Epithelial cell of esophagus (primary cell): ENCODE data around the gene CHRNA7.

ENCODE experiments used
- DNase-seq: peaks from one replicate; pipeline ENCODE4 v3.0.0; 2010; ENCODE audit warnings: low read depth
- H3K4me3 ChIP-seq: 2 replicates; pipeline ENCODE4 v1.5.1; 2011; ENCODE audit warnings: mild to moderate bottlenecking, low read length, control low read depth
- TF ChIP-seq, protein P1 (sequence below): IDR thresholded peaks from 2 replicates; pipeline ENCODE4 v1.5.1; 2011; ENCODE audit warnings: low read depth, mild to moderate bottlenecking, low read length, control low read depth, inconsistent platforms; ENCODE audit not compliant: insufficient read depth; ENCODE audit errors: missing control alignments

The CHRNA7 gene

DNA sequence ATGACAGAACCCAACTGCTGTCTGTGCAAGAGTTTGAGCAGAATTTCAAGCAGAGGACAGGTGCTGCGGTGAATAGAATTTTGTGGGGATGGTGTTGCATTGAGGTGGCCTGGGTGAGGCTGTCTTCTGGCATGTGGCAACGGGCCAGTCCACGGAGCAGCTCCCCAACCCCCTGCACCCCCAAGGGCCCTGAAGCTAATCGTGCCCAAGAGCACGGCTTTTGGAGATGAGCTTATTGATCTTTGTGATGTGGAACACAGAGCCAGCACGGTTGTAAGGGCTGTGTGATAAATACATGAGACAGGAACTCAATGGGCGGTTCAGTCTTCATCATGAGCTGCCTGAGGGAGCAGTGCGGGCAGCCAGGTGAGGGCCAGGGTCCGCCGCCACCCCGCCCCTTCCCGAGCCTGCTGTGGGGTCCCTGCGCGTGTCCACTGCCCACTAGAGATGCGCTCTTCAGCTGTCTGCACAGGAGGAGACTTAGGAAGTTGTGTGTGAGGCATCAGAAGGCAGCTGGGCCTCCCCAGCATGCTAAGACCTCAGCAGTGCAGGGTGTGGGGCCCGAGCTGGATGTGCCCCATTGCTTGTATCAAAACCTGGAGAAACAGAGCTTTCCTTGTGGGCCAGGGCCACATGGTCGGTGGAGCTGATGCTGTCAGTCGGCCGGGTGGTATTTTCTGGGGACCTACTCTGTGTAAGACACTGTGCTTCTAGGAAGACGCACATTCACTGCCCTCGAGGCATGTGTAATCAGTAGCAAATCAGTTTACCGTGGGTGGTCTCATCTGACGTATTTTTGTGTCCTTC, 90.5 kb downstream of the CHRNA7 start:
- H3K4me3 ChIP-seq = no peak overlapping the region
- TF ChIP-seq, protein P1, sequence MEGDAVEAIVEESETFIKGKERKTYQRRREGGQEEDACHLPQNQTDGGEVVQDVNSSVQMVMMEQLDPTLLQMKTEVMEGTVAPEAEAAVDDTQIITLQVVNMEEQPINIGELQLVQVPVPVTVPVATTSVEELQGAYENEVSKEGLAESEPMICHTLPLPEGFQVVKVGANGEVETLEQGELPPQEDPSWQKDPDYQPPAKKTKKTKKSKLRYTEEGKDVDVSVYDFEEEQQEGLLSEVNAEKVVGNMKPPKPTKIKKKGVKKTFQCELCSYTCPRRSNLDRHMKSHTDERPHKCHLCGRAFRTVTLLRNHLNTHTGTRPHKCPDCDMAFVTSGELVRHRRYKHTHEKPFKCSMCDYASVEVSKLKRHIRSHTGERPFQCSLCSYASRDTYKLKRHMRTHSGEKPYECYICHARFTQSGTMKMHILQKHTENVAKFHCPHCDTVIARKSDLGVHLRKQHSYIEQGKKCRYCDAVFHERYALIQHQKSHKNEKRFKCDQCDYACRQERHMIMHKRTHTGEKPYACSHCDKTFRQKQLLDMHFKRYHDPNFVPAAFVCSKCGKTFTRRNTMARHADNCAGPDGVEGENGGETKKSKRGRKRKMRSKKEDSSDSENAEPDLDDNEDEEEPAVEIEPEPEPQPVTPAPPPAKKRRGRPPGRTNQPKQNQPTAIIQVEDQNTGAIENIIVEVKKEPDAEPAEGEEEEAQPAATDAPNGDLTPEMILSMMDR = no peak
- DNase-seq = no peak

DNA sequence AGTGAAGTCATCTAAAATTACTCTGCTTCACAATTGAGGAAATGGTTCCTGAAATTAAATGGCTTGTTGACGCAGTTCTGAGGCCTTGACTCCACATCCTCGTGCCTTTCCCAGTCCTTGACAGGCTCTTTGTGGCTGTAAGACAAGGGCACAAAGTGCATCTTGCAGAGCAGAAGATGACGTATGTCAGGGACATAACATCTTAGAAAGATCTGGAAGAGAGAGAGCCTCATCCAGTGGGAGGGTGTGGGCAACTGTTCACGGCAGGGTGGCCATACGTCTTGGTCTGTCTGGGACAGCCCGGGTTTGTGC, 91.0 kb downstream of the CHRNA7 start:
- TF ChIP-seq, protein P1 = no peak
- no peak overlapping the region for H3K4me3 ChIP-seq
- no peak for DNase-seq

DNA sequence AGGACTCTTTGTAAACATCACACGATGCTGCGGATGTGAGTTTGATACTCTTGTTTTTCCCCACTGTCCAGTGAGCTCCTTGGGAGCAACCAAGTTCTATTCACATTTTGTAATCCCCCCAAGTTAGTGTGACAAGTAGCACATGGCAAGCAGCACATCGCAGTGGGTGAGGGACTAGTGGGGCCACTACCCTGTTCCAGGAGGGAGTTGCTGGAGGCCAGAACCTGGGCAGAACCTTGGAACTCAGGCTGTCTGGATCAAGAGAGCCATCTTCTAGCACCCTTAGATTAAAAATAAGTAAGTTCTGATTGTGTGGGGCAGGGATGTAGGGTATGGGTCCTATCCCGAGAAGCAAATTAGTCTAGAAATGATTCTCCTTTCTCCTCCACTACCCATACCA, 91.7 kb downstream of the CHRNA7 start:
- no peak overlapping the region for H3K4me3 ChIP-seq
- DNase-seq = no peak
- TF ChIP-seq, protein P1 = no peak

DNA sequence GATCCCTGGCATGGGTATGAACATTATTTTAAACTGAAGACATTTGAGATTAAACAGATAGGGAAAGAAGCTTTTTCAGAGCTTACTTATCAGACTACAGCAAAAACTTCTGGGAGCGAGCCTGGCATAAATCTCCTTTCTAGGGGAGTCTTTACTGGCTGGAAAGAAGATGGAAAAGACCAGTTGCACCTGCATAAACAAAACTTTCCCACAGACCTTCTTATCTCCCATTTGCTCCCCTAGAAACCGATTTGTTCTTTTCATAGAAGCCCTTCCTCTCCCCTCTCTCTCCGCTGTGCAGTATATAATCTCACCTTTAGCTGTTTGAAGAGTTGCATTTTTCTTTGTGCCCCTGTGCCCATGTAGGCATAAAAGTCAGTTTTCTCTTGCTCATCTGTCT, 93.2 kb downstream of the CHRNA7 start:
- no peak for DNase-seq
- H3K4me3 ChIP-seq = no peak overlapping the region
- TF ChIP-seq, protein P1 = no peak

DNA sequence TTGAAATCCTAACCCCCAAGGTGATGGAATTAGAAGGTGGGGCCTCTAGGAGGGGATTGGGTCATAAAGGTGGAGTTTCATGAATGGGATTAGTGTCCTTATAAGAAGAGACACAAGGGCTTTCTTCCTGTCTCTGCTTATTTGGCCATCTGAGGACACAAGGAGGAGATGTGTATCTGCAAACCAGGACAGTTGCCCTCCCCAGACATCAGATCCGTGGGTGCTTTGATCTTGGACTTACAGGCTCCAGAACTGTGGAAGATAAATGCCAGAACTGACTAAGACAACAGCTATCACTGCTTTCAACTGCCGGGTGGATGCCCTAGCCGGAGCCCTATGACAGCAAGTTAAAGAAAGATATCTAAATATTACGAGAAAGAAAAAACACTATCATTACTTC, 94.4 kb downstream of the CHRNA7 start:
- no peak for DNase-seq
- no peak overlapping the region for H3K4me3 ChIP-seq
- TF ChIP-seq, protein P1 = no peak

DNA sequence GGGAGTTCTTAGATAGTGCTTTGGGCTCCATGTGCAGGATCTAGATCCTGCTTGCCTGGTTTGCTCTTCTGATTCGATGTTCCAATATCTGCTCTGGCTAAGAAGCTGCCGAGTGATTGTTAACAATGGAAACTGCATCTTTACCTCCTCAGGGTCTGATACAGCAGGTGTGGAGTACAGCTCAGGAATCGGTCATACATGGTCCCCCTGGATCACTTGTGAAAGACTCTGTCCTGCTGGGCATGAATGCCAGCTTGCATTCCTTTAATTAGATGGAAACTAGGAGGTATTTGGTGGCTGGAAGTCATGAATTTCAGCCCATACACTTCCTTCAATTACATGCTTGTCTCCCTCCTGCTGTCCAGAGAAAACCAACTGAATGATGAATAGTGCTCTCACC, 95.3 kb downstream of the CHRNA7 start:
- no peak overlapping the region for H3K4me3 ChIP-seq
- TF ChIP-seq, protein P1 = no peak
- DNase-seq = no peak

DNA sequence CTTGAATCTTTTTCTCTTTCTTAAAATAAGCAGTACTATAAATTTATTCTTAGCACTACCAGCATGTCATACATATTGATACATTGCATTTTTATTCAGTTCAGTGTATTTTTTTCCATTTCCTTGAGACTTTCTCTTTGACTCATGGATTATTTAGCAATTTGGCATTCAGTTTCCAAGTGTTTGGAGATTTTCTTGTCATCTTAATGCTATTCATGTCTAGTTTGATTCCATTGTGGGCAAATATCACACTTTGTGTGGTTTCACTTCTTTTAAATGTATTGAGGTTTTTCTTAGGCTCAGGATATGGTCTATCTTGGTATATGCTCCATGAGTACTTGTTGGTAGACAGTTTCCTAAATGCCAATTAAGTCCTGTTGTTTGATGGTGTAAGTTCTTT, 99.5 kb downstream of the CHRNA7 start:
- DNase-seq = no peak
- TF ChIP-seq, protein P1 = no peak
- no peak overlapping the region for H3K4me3 ChIP-seq
